Measurements from ENCODE around the gene NCAPD2.
A peak's percentile ranks its signal among the peaks of the same experiment; 100 is the strongest.

Gene NCAPD2

DNA sequence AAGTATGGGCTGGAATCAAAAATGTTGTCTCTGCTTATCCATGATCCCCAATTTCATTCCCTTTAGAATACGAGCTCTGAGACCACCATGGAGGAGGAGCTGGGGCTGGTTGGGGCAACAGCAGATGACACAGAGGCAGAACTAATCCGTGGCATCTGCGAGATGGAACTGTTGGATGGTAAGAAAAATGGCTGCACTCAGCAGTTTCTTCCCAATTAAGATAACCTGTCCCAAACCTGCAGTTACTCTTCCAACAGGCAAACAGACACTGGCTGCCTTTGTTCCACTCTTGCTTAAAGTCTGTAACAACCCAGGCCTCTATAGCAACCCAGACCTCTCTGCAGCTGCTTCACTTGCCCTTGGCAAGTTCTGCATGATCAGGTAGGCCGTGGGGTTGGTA lies 33.8 kb downstream of the NCAPD2 start:
- intact Hi-C loops (cut with DNase I), result no loop called here

DNA sequence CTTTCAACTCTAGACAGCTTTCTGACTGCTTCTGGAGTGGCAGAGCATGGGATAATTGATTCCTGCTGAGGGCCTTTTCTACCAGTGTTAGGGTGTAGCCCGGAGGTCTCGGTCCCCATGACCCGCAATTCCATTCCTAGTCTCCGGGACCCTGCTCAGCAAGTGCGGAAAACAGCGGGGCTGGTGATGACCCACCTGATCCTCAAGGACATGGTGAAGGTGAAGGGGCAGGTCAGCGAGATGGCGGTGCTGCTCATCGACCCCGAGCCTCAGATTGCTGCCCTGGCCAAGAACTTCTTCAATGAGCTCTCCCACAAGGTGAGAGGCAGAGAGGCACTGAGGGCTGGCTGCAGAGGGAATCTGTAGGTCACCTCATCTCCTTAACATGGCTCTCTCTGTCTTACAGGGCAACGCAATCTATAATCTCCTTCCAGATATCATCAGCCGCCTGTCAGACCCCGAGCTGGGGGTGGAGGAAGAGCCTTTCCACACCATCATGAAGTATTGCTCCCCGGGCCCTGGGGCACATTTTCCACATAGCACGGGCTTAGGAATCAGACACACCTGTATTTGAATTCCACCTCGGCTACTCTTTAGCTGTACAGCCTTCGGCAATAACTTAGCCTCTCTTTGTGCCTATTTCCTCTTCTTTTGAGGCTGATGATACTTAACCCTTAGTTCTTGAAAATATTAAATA lies 34.8 kb downstream of the NCAPD2 start:
- no peak for DNase-seq
- intact Hi-C loops (cut with DNase I), result no loop called here

More for the DNA sequence above, 33.8 kb downstream of the NCAPD2 start:
- DNase-seq, result no peak

DNA sequence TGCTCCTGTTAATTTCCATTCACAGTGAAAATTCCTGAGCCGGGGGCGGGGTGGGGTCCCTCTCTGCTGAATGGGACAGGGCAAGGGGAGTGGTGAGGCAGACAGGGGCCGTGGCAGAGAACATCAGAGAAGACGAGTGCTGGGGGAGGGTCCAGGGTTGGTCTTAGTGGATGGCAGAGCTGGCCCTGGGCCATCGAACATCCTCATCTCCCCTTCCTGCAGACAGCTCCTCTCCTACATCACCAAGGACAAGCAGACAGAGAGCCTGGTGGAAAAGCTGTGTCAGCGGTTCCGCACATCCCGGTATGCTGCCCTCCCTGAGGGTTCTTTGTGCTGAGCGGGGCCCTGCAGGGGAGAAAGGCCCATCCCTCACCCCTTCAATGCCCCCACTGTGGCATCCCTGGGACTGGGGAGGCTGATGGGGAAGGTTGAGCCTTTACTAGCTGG lies 35.4 kb downstream of the NCAPD2 start:
- intact Hi-C loops (cut with DNase I), result no loop called here
- no peak for DNase-seq

DNA sequence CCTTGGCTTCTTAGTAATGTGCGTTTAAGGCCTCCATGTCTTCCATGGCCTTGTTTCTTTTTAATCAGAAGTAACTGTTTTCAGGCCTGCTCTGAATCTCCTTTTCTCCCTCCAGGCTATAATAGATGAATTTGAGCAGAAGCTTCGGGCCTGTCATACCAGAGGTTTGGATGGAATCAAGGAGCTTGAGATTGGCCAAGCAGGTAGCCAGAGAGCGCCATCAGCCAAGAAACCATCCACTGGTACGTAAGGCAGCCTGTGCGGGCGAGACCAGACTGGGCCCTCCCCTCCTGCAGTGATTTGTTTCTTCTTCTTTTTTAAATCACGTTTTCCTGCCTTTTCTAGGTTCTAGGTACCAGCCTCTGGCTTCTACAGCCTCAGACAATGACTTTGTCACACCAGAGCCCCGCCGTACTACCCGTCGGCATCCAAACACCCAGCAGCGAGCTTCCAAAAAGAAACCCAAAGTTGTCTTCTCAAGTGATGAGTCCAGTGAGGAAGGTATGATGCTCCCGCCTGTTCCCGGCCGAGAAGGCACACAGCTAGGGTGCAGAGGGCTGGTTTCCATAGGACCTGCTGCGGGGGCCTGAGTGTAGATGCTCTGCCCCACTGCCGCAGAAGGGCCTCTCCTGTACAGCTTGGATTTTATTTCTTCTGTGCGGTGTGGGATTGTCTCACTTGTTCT lies 36.8 kb downstream of the NCAPD2 start:
- no peak for DNase-seq
- intact Hi-C loops (cut with DNase I), result no loop called here

DNA sequence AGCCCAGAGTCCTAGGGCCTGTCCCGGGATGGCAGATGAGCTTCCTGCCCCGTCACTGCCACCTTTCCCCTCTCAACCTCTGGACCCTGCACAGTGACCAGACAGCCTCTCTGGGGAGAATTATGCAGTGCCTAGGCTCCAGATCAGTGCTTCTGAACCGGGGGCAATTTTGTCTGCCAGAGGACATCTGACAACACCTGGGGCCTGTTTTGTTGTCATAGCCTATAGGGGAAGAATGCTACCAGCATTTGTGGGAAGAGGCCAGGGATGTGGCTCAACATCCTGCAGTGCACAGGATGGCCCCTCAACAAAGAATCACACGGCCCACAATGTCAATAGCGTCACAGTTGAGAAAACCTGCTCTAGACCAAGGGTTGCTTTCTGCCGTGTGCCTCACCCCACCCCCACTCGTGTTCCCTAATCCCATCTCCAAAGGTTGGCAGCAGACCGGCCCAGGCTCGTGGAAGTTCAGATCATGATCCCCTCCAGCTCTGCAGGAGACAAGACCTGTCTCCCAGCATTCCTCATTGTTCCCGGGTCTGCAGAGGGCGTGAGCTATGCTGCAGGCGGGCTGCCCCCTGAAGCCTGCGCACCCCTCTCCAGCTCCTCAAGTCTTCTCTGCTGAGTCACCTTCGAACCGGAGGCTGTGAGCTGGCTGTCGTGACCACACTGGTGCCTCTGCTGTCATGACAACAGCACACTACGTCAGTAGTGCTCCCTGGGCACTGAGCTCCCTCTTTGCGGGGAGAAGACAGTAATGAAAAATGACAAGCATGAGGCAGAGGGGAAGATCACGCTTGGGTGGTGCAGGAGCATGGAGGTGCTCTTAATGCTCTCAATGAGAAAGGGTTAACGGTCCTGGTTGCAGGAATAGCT lies 38.4 kb downstream of the NCAPD2 start:
- intact Hi-C loops (cut with DNase I), result loop anchor here (2.0 kb wide), 1 partner anchor 39 kb away; the partner anchor contains the start of gene MRPL51
- DNase-seq, result peak in 40 of 42 donors; percentile 50 to 95 (median 78)

DNA sequence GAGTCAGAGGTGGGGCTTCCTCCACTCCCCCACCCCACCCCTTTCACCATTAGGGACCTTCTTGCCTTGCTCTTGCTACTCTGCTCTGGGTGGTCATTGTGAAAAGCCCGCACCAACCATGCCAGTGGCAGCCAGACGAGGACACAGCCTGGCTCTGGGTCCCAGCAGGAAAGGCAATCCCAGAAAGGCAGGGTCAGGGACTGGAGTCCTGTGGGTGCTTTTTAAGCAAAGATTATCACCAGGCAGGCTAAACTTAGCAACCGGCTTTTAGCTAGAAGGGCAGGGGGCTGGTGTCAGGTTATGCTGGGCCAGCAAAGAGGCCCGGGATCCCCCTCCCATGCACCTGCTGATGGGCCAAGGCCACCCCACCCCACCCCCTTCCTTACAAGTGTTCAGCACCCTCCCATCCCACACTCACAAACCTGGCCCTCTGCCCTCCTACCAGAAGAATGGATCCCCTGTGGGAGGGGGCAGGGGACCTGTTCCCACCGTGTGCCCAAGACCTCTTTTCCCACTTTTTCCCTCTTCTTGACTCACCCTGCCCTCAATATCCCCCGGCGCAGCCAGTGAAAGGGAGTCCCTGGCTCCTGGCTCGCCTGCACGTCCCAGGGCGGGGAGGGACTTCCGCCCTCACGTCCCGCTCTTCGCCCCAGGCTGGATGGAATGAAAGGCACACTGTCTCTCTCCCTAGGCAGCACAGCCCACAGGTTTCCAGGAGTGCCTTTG lies 39.2 kb downstream of the NCAPD2 start:
- intact Hi-C loops (cut with DNase I), result loop anchor here (2.0 kb wide), 1 partner anchor 40 kb away; the partner anchor contains the start of gene MRPL51
- peak; percentile 61 to 88 (median 78) for DNase-seq

DNA sequence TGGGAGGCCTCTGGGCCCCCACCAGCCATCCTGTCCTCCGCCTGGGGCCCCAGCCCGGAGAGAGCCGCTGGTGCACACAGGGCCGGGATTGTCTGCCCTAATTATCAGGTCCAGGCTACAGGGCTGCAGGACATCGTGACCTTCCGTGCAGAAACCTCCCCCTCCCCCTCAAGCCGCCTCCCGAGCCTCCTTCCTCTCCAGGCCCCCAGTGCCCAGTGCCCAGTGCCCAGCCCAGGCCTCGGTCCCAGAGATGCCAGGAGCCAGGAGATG lies 39.7 kb downstream of the NCAPD2 start:
- intact Hi-C loops (cut with DNase I), result loop anchor here (2.0 kb wide), 1 partner anchor 41 kb away; the partner anchor contains the start of gene MRPL51

DNA sequence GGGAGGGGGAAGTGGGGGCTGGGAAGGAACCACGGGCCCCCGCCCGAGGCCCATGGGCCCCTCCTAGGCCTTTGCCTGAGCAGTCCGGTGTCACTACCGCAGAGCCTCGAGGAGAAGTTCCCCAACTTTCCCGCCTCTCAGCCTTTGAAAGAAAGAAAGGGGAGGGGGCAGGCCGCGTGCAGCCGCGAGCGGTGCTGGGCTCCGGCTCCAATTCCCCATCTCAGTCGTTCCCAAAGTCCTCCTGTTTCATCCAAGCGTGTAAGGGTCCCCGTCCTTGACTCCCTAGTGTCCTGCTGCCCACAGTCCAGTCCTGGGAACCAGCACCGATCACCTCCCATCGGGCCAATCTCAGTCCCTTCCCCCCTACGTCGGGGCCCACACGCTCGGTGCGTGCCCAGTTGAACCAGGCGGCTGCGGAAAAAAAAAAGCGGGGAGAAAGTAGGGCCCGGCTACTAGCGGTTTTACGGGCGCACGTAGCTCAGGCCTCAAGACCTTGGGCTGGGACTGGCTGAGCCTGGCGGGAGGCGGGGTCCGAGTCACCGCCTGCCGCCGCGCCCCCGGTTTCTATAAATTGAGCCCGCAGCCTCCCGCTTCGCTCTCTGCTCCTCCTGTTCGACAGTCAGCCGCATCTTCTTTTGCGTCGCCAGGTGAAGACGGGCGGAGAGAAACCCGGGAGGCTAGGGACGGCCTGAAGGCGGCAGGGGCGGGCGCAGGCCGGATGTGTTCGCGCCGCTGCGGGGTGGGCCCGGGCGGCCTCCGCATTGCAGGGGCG lies 40.2 kb downstream of the NCAPD2 start, which contains the start of gene GAPDH:
Gene GAPDH, plus strand, starts transcription at position 595 of the 772 bp plus-strand sequence. CDS start 316 bp downstream, outside the sequence.
- DNase-seq, result peak; percentile 93 to 99 (median 98)
- intact Hi-C loops (cut with DNase I), result loop anchor here (2.0 kb wide), 2 partner anchors 41 to 63 kb away; partner anchors contain the start of genes MRPL51 and VAMP1

More for the DNA sequence above, 39.7 kb downstream of the NCAPD2 start:
- peak in 1 of 42 donors; percentile 88 for DNase-seq

DNA sequence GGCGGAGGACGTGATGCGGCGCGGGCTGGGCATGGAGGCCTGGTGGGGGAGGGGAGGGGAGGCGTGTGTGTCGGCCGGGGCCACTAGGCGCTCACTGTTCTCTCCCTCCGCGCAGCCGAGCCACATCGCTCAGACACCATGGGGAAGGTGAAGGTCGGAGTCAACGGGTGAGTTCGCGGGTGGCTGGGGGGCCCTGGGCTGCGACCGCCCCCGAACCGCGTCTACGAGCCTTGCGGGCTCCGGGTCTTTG lies 40.7 kb downstream of the NCAPD2 start:
- intact Hi-C loops (cut with DNase I), result loop anchor here (2.0 kb wide), 1 partner anchor 64 kb away; the partner anchor contains the start of gene VAMP1
- DNase-seq, result peak in 1 of 42 donors; percentile 54

DNA sequence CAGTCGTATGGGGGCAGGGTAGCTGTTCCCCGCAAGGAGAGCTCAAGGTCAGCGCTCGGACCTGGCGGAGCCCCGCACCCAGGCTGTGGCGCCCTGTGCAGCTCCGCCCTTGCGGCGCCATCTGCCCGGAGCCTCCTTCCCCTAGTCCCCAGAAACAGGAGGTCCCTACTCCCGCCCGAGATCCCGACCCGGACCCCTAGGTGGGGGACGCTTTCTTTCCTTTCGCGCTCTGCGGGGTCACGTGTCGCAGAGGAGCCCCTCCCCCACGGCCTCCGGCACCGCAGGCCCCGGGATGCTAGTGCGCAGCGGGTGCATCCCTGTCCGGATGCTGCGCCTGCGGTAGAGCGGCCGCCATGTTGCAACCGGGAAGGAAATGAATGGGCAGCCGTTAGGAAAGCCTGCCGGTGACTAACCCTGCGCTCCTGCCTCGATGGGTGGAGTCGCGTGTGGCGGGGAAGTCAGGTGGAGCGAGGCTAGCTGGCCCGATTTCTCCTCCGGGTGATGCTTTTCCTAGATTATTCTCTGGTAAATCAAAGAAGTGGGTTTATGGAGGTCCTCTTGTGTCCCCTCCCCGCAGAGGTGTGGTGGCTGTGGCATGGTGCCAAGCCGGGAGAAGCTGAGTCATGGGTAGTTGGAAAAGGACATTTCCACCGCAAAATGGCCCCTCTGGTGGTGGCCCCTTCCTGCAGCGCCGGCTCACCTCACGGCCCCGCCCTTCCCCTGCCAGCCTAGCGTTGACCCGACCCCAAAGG lies 41.2 kb downstream of the NCAPD2 start:
- peak in 40 of 42 donors; percentile 58 to 86 (median 69) for DNase-seq
- intact Hi-C loops (cut with DNase I), result loop anchor here (2.0 to 5.0 kb wide), 2 partner anchors 64 to 113 kb away; partner anchors contain the start of gene VAMP1

DNA sequence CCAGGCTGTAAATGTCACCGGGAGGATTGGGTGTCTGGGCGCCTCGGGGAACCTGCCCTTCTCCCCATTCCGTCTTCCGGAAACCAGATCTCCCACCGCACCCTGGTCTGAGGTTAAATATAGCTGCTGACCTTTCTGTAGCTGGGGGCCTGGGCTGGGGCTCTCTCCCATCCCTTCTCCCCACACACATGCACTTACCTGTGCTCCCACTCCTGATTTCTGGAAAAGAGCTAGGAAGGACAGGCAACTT lies 41.7 kb downstream of the NCAPD2 start:
- DNase-seq, result no peak
- intact Hi-C loops (cut with DNase I), result loop anchor here (2.0 to 5.0 kb wide), 2 partner anchors 65 to 113 kb away; partner anchors contain the start of gene VAMP1

DNA sequence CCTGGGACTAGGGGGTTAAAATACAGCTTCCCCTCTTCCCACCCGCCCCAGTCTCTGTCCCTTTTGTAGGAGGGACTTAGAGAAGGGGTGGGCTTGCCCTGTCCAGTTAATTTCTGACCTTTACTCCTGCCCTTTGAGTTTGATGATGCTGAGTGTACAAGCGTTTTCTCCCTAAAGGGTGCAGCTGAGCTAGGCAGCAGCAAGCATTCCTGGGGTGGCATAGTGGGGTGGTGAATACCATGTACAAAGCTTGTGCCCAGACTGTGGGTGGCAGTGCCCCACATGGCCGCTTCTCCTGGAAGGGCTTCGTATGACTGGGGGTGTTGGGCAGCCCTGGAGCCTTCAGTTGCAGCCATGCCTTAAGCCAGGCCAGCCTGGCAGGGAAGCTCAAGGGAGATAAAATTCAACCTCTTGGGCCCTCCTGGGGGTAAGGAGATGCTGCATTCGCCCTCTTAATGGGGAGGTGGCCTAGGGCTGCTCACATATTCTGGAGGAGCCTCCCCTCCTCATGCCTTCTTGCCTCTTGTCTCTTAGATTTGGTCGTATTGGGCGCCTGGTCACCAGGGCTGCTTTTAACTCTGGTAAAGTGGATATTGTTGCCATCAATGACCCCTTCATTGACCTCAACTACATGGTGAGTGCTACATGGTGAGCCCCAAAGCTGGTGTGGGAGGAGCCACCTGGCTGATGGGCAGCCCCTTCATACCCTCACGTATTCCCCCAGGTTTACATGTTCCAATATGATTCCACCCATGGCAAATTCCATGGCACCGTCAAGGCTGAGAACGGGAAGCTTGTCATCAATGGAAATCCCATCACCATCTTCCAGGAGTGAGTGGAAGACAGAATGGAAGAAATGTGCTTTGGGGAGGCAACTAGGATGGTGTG lies 42.3 kb downstream of the NCAPD2 start:
- intact Hi-C loops (cut with DNase I), result loop anchor here (2.0 to 5.0 kb wide), 2 partner anchors 65 to 114 kb away; partner anchors contain the start of gene VAMP1
- DNase-seq, result no peak

DNA sequence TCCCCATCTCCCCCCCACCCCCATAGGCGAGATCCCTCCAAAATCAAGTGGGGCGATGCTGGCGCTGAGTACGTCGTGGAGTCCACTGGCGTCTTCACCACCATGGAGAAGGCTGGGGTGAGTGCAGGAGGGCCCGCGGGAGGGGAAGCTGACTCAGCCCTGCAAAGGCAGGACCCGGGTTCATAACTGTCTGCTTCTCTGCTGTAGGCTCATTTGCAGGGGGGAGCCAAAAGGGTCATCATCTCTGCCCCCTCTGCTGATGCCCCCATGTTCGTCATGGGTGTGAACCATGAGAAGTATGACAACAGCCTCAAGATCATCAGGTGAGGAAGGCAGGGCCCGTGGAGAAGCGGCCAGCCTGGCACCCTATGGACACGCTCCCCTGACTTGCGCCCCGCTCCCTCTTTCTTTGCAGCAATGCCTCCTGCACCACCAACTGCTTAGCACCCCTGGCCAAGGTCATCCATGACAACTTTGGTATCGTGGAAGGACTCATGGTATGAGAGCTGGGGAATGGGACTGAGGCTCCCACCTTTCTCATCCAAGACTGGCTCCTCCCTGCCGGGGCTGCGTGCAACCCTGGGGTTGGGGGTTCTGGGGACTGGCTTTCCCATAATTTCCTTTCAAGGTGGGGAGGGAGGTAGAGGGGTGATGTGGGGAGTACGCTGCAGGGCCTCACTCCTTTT lies 43.1 kb downstream of the NCAPD2 start:
- DNase-seq, result no peak
- intact Hi-C loops (cut with DNase I), result loop anchor here (5.0 kb wide), 1 partner anchor 115 kb away; no protein-coding TSS in a partner anchor

DNA sequence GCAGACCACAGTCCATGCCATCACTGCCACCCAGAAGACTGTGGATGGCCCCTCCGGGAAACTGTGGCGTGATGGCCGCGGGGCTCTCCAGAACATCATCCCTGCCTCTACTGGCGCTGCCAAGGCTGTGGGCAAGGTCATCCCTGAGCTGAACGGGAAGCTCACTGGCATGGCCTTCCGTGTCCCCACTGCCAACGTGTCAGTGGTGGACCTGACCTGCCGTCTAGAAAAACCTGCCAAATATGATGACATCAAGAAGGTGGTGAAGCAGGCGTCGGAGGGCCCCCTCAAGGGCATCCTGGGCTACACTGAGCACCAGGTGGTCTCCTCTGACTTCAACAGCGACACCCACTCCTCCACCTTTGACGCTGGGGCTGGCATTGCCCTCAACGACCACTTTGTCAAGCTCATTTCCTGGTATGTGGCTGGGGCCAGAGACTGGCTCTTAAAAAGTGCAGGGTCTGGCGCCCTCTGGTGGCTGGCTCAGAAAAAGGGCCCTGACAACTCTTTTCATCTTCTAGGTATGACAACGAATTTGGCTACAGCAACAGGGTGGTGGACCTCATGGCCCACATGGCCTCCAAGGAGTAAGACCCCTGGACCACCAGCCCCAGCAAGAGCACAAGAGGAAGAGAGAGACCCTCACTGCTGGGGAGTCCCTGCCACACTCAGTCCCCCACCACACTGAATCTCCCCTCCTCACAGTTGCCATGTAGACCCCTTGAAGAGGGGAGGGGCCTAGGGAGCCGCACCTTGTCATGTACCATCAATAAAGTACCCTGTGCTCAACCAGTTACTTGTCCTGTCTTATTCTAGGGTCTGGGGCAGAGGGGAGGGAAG lies 43.9 kb downstream of the NCAPD2 start:
- DNase-seq, result peak; percentile 69 to 94 (median 84)
- intact Hi-C loops (cut with DNase I), result loop anchor here (5.0 kb wide), 1 partner anchor 115 kb away; no protein-coding TSS in a partner anchor
